Chondrocyte (in vitro differentiated cells): ENCODE data around the gene C19orf33. TPM values are rescaled to one million over a fixed set of nuclear protein-coding genes. Genes with fewer than 3 reads are reported as not detected.

Experiments
- DNase-seq: peaks from one replicate; pipeline ENCODE4 v3.0.0; 2021; ENCODE audit warnings: mixed read lengths, low spot score
- H3K27ac Mint-ChIP-seq: one replicate; pipeline ENCODE4 v1.8.0; 2021; ENCODE audit warnings: mild to moderate bottlenecking, moderate library complexity, mixed read lengths; ENCODE audit not compliant: unreplicated experiment
- H3K27me3 Mint-ChIP-seq: 2 replicates; pipeline ENCODE4 v1.8.0; 2021; ENCODE audit warnings: low read depth, mixed read lengths
- H3K36me3 Mint-ChIP-seq: 2 replicates; pipeline ENCODE4 v1.8.0; 2021; ENCODE audit warnings: low read depth, mixed read lengths
- H3K4me1 Mint-ChIP-seq: 2 replicates; pipeline ENCODE4 v1.8.0; 2021; ENCODE audit warnings: low read depth, mild to moderate bottlenecking, mixed read lengths
- H3K4me3 Mint-ChIP-seq: one replicate; pipeline ENCODE4 v1.8.0; 2021; ENCODE audit warnings: mild to moderate bottlenecking, moderate library complexity, mixed read lengths; ENCODE audit not compliant: unreplicated experiment
- H3K9me3 Mint-ChIP-seq: 2 replicates; pipeline ENCODE4 v1.8.0; 2021; ENCODE audit warnings: low read depth, mixed read lengths
- CTCF ChIP-seq: fragments of 200-600 bp; sonication (generic); IDR thresholded peaks from 2 replicates; pipeline ENCODE4 v1.5.0; 2021; ENCODE audit warnings: antibody characterized with exemption, mild to moderate bottlenecking, moderate library complexity
- total RNA-seq: library from RNA; stranded (reverse); gene quantifications from 3 replicates; pipeline ENCODE4 v1.2.1, GENCODE V29; 2021

Gene C19orf33
- total RNA-seq, 1 donor from 2014 or later: 2.0 TPM

- peaks cover 38% of the 10 kb centered on the region for H3K4me1 Mint-ChIP-seq
- peak overlapping the region; percentile 87 for H3K27ac Mint-ChIP-seq
- H3K9me3 Mint-ChIP-seq: no peaks in the 10 kb centered on the region
- no peaks in the 10 kb centered on the region for H3K27me3 Mint-ChIP-seq
- no peak for DNase-seq
- H3K36me3 Mint-ChIP-seq: no peaks in the 10 kb centered on the region
- TF ChIP-seq CTCF: no peak
- no peak overlapping the region for H3K4me3 Mint-ChIP-seq
These were observed 27.0 kb upstream of the C19orf33 start for GRCh38 chr19:38276942-38277517.

GRCh38 chr19:38277549-38277948 lies 26.5 kb upstream of the C19orf33 start:
- Mint-ChIP-seq H3K9me3 (no peaks in the 10 kb centered on the region), H3K4me3 (no peak overlapping the region), H3K4me1 (peaks cover 40% of the 10 kb centered on the region), H3K36me3 (no peaks in the 10 kb centered on the region), H3K27me3 (no peaks in the 10 kb centered on the region), H3K27ac (peak overlapping the region; percentile 87)
- TF ChIP-seq CTCF: no peak
- no peak for DNase-seq

- no peaks in the 10 kb centered on the region for H3K9me3 Mint-ChIP-seq
- H3K4me1 Mint-ChIP-seq: peaks cover 40% of the 10 kb centered on the region
- H3K36me3 Mint-ChIP-seq: no peaks in the 10 kb centered on the region
- no peaks in the 10 kb centered on the region for H3K27me3 Mint-ChIP-seq
- no peak for DNase-seq
- TF ChIP-seq CTCF: no peak
- H3K4me3 Mint-ChIP-seq: no peak overlapping the region
- H3K27ac Mint-ChIP-seq: peak overlapping the region; percentile 87
These were observed 25.9 kb upstream of the C19orf33 start for GRCh38 chr19:38277969-38278680.

GRCh38 chr19:38278751-38279150 lies 25.3 kb upstream of the C19orf33 start:
- no peaks in the 10 kb centered on the region for H3K9me3 Mint-ChIP-seq
- H3K36me3 Mint-ChIP-seq: no peaks in the 10 kb centered on the region
- no peak for DNase-seq
- TF ChIP-seq CTCF: no peak
- H3K4me3 Mint-ChIP-seq: no peak overlapping the region
- H3K27me3 Mint-ChIP-seq: no peaks in the 10 kb centered on the region
- H3K27ac Mint-ChIP-seq: peak overlapping the region; percentile 87
- peaks cover 40% of the 10 kb centered on the region for H3K4me1 Mint-ChIP-seq

- Mint-ChIP-seq H3K27me3 (no peaks in the 10 kb centered on the region), H3K36me3 (no peaks in the 10 kb centered on the region)
These were observed 23.8 kb upstream of the C19orf33 start for GRCh38 chr19:38280030-38280921.

More at GRCh38 chr19:38280030-38280921, 23.8 kb upstream of the C19orf33 start:
- Mint-ChIP-seq H3K27ac (no peak overlapping the region), H3K9me3 (no peaks in the 10 kb centered on the region), H3K4me1 (peaks cover 36% of the 10 kb centered on the region), H3K4me3 (no peak overlapping the region)
- TF ChIP-seq CTCF: no peak
- DNase-seq: no peak
